Measurements from ENCODE around the gene ASPG.
A peak's percentile ranks its signal among the peaks of the same experiment; 100 is the strongest.

The ASPG gene

DNA sequence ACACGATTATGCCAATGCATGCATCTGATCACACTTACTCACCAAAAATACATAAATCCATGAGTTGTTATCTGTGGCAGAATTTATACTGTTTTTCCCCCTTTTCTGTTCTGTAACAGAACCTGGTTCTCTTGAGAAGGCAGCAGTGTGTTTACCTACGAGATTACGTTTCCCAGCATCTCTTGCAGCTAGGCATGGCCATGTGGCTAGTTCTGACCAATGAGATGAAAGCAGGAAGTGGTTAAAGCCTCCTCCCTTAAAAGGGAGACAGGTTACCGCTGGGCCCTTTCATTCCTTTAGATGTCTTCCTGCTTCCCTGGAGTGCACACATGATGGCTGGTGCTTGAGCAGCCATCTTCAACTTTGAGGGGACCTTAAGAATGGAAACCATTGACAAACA, 11.7 kb upstream of the ASPG start:
- TF ChIP-seq, protein P1, sequence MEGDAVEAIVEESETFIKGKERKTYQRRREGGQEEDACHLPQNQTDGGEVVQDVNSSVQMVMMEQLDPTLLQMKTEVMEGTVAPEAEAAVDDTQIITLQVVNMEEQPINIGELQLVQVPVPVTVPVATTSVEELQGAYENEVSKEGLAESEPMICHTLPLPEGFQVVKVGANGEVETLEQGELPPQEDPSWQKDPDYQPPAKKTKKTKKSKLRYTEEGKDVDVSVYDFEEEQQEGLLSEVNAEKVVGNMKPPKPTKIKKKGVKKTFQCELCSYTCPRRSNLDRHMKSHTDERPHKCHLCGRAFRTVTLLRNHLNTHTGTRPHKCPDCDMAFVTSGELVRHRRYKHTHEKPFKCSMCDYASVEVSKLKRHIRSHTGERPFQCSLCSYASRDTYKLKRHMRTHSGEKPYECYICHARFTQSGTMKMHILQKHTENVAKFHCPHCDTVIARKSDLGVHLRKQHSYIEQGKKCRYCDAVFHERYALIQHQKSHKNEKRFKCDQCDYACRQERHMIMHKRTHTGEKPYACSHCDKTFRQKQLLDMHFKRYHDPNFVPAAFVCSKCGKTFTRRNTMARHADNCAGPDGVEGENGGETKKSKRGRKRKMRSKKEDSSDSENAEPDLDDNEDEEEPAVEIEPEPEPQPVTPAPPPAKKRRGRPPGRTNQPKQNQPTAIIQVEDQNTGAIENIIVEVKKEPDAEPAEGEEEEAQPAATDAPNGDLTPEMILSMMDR (IDR thresholded peaks at IDR 0.05): no peak
- Histone ChIP-seq H3K4me3 (no peak overlapping the region), H3K27ac (no peak overlapping the region)
- DNase-seq (ENCODE audit: low spot score): no peak

DNA sequence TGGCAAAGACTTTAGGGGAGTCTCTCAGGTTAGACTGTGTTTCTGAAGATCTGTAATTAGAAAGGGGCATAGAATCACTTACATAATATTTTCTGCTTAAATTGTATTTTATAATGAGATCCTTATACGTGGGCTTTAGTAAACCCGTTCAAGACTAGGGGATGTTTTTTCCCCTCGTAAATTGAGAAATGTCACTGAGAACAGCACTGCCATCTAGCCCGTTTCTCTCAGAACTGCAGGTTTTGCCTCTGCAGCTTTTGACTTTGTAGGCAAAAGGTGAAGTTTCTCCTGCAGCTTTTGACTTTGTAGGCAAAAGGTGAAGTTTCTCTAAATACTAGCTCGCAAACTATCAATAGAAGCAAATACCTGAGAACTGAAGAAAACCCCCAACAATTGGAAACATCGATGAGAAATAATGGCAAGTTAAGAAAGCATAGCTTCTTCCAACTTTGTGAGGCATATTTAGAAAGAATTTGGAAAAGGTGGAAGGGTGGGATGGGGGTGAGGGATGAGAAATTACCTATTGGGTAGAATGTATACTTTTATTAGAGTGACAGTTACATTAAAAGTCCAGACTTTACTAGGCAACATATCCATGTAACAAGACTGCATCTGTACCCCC, 9.9 kb upstream of the ASPG start:
- no peak overlapping the region for H3K27ac ChIP-seq
- DNase-seq (ENCODE audit: low spot score): no peak

DNA sequence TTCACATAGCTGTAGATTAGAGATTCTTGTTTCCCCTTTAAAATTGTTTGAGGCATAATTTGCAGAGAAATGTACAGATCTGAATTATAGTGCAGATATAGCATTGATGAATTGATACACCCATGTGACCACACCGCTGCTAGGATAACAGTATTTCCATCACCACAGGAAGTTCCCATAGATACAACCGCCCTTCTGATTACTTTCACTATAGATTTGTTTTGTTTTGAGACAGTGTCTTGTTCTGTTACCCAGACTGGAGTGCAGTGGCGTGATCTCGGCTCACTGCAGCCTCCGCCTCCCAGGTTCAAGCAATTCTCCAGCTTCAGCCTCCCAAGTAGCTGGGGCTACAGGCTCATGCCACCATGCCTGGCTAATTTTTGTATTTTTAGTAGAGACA, 8.8 kb upstream of the ASPG start:
- DNase-seq (ENCODE audit: low spot score): no peak
- Histone ChIP-seq H3K4me3 (no peak overlapping the region), H3K27ac (no peak overlapping the region)
- TF ChIP-seq, protein P1 (IDR thresholded peaks at IDR 0.05): no peak

More for the DNA sequence above, 9.9 kb upstream of the ASPG start:
- H3K4me3 ChIP-seq: no peak overlapping the region
- TF ChIP-seq, protein P1 (IDR thresholded peaks at IDR 0.05): no peak

DNA sequence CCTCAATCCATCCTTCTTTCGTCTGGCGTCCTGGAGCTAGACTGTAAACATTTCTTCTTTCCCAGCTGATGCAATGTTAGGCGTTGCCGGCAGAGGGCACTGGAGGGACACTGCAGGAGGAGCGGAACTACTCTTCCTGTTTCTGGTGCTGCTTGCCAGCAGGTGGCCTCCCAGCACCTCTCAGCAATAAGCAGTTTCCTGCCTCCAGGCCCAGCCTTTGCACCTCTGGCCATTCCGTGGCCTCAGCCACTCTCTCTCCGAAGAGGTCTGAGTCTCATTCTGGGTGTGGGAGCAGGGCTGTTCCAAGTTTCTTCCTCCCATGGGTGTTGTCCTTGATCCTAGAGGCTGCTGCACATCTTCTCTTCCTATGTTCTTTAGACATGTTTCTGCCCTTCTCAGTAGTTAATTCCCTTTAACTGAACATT, 7.5 kb upstream of the ASPG start:
- TF ChIP-seq, protein P1 (IDR thresholded peaks at IDR 0.05): peak; percentile 99
- peak; percentile 88 for DNase-seq (ENCODE audit: low spot score)
- no peak overlapping the region for H3K4me3 ChIP-seq
- H3K27ac ChIP-seq: no peak overlapping the region

DNA sequence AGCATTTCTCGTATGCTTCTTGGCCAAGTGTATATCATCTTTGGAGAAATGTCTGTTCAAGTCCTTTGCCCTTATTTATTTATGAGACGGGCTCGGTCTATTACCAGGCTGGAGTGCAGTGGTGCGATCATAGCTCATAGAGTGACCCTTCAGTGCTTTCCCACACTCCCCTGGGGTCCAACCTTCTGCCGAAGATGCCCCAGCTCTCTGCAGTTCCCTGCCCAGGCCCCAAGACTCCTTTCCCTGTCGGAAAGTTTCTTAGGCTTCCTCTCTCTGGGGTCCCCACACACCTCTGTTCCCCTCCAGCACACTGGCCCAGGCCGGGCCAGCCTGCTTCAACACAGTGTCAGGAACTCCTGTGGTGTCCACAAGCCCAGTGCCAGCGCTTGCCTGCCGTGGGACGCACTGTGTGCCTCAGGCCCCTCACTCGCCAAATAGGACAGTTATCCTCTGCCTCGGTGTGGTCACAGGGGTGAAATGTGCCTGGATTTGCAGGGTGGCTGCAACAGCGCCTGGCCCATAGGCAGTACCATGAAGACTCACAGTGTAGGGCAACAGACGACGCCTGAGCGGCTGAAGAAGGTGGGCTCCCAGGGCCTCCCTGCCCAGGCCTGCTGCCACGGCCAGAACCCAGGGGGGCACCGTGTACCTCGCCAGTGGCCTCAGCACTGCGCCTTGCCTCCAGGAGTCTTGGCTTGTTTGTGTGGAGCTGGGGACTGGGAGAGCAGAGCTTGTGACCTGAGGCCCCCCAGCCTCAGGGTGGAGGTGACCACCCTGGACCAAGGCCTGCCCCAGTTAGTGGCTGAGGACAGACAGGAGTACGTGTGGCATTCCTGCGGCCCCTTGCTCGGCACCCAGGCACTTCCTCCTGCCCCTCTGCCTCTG, 4.9 kb upstream of the ASPG start:
- no peak for DNase-seq (ENCODE audit: low spot score)
- Histone ChIP-seq H3K4me3 (no peak overlapping the region), H3K27ac (no peak overlapping the region)
- TF ChIP-seq, protein P1 (IDR thresholded peaks at IDR 0.05): no peak

DNA sequence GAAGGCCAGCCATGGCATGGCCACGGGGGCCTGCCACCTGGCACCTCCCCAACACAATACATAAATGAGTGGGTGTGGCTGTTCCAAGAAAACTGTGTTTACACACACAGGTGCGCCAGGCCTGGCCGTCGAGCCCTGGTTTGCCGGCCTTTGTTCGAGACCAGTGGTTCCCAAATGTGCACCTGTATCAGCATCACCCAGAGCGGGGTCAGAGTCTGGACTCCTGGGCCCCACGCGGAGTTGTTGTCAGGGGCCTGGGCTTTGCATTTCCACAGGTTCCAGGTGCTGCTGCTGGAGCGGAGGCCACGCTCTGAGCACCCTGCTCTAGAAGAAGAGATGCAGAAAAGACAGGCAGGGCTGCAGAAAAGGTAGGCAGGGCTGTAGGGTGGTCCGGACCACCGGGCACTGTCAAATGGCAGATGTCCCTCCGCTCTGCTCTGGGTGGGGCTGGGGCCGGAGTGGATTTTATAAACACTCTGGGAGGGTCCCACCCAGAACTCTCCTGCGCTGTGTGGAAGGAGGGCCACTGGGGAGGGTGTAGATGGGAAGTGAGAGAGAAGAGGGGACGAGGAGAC, 4.2 kb upstream of the ASPG start:
- DNase-seq (ENCODE audit: low spot score): no peak
- TF ChIP-seq, protein P1 (IDR thresholded peaks at IDR 0.05): no peak
- H3K27ac ChIP-seq: no peak overlapping the region
- no peak overlapping the region for H3K4me3 ChIP-seq
